Testis (tissue), 2 donors: Measurements from ENCODE around the gene OTULINL.

Experiments
- POLR2A ChIP-seq: fragments of 450-650 bp; IDR thresholded peaks from one replicate; pipeline ENCODE4 v1.6.1; 2017; ENCODE audit warnings: antibody characterized with exemption, mild to moderate bottlenecking, moderate library complexity
- TF ChIP-seq, protein P1 (sequence below), 3 experiments: fragments of 450-650 bp in 2 of 3; fragments of 200-600 bp in 1 of 3; sonication (generic) in 1 of 3; IDR thresholded peaks; one replicate each; pipeline ENCODE4 v1.5.1; 2016 to 2019; ENCODE audit warnings: antibody characterized with exemption in 3 of 3, mild to moderate bottlenecking in 2 of 3, moderate library complexity in 1 of 3

DNA sequence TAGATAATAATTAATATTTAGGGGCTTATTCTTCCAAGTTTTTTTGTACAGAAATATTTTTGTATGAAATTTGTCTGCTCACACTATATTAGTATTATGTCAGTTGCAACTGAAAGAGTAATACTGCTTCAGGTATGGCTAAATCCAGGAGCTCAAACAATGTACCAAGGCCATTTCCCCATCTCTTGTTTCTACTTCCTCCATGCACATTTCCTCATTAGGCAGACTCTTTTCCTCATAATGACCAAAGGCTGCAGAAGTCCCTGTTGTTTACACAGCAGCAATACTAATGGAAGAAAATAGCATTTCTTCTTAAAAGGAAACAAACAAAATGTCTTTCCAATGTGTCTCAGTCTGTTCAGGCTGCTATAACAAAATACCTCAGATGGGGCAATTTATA lies 9.2 kb upstream of the OTULINL start:
- TF ChIP-seq, protein P1, sequence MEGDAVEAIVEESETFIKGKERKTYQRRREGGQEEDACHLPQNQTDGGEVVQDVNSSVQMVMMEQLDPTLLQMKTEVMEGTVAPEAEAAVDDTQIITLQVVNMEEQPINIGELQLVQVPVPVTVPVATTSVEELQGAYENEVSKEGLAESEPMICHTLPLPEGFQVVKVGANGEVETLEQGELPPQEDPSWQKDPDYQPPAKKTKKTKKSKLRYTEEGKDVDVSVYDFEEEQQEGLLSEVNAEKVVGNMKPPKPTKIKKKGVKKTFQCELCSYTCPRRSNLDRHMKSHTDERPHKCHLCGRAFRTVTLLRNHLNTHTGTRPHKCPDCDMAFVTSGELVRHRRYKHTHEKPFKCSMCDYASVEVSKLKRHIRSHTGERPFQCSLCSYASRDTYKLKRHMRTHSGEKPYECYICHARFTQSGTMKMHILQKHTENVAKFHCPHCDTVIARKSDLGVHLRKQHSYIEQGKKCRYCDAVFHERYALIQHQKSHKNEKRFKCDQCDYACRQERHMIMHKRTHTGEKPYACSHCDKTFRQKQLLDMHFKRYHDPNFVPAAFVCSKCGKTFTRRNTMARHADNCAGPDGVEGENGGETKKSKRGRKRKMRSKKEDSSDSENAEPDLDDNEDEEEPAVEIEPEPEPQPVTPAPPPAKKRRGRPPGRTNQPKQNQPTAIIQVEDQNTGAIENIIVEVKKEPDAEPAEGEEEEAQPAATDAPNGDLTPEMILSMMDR (IDR thresholded peaks at IDR 0.05): no peak
- no peak for TF ChIP-seq POLR2A
